ENCODE measurements around the gene SMU1.

Gene SMU1

DNA sequence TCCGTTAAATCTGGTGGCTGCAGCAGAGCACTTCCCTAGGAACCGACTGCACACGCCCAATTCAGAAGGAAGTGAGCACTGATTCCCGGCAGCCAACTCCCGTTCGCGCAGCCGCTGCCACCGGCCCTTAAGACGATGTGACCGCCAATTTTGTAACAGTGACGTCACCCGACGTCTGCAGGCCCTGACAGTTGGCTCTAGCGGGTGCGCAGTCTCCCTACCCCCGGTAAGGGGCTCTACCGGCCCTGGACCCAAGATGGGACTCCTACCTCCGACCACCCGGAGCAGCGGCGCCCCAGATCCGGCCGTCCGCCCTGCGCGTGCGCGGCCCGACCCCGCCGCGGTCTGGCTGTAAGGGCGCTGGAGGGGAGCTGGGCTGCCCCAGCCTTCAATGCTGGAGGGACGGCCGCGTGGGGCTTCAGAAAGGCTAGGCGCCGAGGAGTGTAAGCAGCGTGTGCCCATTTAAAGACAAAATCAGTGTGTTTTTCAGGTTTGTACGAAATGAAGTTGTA lies 32.3 kb downstream of the SMU1 start:
- peak; percentile 51 for DNase-seq

DNA sequence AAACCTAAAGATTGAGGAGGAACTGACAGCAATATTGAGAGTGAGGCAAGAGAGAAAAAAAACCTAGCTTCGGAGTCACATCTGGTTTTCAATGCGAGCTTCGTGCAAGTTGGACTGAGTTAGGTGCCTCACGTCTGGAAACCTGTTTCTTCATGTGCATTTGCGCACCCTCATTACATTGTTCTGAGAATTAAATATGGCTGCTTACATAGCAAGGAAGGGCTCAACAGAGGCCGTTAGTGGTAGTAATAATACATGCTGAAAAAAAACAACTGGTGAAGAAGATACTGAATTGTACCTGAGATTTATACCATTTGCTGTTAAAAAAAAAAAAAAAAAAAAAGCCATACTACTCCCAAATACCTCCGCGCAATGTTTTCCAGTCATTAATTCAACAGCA lies 32.8 kb downstream of the SMU1 start:
- DNase-seq = no peak

DNA sequence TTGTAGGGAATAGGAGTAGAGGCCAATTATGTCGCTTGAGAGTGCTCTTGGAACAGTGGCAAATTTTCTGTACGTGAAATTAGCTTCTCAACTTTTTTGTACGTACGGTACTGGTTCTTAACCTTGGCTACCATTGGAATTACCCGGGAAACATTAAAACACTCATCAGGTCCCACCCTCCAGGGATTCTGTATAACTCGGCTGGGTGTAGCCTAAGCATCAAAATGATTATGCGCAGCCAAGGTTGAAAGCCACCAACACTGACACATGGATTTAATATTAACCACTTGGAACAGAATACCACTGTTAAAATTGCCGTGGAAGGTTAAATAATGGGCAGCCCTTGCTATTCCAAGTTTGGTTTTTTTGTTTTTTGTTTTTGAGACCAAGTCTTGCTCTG lies 34.0 kb downstream of the SMU1 start:
- no peak for DNase-seq

DNA sequence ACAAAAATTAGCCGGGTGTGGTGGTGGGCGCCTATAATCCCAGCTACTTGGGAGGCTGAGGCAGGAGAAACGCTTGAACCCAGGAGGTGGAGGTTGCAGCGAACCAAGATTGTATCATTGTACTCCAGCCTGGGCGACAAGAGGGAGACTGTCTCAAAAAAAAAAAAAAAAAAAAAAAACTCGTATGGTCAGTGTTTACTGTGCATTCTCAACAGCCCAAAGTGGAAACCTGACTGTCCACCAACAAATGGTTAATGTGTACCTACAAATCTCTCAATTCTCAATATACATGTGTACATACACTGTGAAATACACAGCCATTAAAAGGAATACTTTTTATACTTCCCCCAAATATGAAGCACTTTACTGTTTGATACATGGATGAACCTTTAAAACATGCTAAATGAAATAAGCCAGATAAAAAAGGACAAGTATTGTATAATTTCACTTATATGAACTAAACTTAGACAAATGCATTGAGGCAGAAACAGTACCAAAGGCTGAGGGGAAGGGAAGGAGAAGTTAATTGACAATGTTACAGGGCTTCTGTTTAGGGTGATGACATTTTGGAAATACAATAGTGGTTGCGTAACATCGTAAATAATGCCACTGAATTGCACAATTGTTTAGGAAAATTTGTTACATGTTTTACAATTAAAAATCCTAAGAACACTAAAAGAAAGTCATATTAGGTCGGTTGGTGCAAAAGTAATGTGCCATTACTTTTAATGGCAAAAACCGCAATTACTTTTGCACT lies 34.9 kb downstream of the SMU1 start:
- DNase-seq = no peak

DNA sequence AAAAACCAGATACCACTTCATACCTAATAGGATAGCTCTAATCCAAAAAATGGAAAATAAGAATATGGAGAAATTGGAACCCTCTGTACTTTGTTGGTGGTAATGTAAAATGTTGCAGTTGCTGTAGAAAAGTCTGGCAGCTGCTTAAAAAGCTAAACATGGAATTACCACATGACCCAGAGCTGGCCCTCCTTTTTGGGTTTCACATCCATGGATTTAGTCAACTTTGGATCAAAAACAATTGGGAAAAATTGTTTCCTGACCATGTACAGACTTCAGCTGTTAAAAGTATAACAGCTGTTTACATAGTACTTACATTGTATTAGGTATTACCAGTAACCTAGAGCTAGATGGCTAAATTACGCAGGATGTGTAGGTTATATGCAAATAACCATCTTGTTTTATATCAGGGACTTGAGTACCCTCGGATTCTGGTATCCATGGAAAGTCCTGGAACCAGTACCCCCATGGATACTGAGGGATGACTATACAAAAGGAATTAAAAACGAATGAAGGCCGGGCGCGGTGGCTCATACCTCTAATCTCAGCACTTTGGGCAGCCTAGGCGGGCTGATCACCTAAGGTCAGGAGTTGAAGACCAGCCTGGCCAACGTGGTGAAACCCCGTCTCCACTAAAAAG lies 35.6 kb downstream of the SMU1 start:
- DNase-seq = no peak

DNA sequence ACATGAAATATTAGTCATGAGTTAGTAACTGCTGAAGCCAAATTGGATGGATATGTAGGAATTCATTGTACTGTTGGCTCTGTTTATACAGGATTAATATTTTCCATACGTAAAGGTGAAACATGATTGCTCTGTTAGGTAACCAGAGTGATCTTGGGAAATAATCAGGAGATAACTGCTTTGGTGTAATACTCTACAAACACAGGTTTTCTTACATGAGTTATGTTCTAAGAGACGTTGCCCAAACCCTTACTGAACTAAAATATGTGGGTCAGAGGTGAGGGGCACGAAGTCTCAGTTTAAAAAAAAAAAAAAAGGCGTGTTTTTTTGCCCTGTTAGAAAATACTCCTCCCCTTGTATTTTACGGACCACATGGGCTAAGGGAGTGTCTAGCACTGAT lies 43.6 kb downstream of the SMU1 start:
- DNase-seq = no peak

DNA sequence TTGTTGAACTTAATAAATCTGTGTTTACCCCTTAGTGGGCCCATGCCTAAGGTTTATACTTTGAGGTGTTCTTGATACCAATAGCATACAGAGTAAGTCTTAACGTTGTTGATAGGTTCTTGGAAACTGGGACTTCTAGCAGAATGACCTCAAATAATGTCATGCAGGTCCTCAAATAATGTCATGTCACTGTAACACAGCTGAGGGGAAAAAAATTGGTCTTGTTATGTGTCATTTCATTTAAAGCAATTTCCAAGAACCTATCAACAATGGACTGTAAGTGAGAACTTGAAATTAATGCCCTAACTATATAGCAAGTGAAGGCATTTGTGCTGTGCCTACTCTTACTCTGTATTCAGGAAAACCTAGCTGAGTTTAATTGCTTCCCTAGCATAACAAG lies 44.2 kb downstream of the SMU1 start:
- DNase-seq = no peak

DNA sequence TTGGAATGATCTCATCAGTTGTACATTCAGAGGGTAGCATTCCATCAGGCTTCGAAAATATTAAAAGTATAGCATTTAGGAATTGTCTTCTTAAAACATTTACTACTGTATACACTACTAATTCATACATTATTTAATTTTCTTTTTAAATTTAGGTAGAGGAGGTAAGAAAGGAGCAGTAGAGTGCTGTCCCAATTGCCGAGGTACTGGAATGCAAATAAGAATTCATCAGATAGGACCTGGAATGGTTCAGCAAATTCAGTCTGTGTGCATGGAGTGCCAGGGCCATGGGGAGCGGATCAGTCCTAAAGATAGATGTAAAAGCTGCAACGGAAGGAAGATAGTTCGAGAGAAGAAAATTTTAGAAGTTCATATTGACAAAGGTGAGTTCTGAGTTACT lies 46.2 kb downstream of the SMU1 start:
- DNase-seq = no peak

DNA sequence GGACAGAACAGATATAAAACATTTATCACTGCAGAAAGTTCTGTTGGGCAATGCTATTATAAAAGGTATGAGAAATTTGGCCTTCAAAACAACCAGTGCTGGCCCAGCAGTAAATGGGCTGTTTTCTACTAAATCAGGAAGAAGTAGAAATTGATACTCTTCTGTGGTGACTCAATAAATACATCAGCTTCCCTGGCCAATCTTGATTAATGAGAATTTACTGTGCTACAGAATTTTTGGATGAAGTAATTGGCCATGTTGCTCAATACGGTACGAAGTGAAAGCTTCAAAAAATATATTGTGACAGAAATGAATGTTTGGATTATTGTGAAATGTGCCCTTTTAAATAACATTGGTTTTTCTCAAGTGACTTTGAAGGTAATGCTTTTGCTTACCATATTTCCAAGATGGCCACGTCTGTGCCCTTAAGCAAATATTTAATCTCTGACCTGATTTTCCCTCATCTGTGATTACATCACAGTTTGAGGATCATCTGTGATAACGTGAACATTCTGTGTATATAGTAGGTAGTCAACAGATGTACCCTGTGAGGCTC lies 47.2 kb downstream of the SMU1 start:
- DNase-seq = no peak

DNA sequence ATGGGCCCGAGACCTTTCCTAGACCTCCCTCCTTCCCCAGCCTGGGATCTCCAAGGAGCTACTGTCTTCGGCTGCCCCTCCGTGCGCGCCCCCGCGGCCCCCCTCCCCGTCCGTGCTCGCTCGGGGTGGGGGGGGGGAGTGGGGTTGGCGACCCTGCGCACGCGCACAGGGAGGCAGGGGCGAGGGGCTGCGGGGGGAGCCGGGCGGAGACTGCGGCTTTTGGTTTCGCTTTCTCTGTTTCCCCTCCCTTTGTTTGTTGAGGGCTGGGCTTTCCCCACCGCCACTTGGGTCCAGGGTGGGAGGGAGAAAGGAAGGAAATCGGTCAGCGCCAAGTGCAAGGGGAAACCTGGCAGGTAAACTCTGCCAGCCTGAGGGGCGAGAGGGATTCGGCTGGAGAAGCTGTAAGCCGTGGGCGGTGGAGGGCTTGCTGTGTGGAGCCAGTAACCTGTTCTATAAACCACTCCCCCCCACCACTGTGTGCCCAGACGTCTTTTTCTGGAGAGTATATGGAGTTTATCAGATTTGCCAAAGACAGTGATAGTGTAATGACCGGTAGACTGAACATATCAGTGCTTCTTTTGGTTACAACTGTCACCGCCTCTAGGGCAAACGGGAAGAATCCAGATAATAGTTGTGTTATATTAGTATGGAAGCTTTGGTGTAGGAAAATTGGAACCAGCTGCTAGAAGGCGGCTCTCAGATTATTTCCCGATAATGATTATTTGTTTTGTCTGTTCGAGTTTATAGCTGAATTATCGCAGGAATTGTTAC lies 50.7 kb downstream of the SMU1 start:
- peak; percentile 69 for DNase-seq

DNA sequence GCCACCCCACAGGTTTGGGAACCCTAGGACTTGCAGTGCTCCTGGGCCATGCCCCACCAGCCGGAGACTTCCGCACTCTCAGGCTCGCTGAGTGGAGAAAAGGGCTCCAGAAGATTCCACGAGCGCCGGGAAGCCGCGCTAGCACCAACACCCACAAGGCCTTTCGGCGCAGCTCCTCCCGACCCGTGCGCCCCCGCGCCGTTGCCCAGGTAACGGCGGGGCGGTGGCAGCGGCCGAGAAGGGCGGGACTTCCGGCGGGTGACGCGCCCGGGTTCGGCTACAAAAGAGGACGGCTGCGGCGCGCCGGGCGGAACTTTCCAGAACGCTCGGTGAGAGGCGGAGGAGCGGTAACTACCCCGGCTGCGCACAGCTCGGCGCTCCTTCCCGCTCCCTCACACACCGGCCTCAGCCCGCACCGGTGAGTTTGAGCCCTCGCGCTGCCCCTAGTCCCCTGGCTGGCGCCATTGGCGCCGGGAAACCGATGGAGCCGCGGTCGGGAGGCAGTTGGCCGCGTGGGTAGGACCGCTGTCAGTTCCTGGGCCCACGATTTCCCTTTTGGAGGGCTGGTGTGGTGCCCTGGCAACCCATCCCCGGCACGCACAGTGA lies 51.4 kb downstream of the SMU1 start, which contains the start of gene DNAJA1:
Gene DNAJA1 (plus strand): TSS at position 308 of the 606 bp plus-strand sequence. CDS start 1,212 bp downstream, outside the sequence.
- peak; percentile 93 for DNase-seq

DNA sequence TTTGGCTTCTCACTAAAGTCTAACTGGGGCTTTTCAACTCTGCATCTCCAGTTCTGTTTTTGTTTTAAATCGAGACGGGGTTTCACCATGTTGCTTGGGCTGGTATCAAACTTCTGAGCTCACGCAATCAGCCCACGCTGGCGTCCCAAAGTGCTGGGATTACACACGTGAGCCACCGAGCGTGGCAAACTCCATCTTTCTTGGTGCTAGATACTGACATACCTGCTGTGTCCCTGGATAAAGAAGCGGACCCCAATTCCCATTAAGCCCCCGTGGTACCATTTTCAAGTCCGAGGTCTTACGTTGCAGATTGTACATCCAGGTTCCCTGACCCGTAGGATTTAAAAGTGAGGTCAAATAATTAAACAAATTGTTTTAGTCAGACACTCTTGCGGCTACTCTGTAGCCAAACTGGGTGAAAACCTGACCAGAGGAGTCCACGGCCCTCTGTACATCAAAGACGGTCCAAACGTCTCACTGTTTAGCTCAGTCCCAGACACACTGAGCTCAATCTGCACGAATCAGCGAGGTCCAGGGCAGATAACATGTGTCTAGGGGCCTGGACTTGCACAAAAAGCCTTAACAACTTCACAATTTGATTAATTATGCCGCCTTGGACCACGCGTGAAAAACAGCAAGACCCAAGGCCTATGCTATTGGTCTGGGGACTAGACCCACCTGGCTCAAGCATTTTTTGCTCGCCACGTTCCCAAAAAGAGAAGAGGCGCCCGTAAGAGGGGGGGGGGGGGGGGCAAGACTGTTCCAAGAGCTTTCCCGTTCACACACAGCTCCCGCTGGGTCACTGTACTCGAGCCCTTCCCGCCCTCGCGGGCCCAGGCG lies 52.1 kb downstream of the SMU1 start:
- no peak for DNase-seq

DNA sequence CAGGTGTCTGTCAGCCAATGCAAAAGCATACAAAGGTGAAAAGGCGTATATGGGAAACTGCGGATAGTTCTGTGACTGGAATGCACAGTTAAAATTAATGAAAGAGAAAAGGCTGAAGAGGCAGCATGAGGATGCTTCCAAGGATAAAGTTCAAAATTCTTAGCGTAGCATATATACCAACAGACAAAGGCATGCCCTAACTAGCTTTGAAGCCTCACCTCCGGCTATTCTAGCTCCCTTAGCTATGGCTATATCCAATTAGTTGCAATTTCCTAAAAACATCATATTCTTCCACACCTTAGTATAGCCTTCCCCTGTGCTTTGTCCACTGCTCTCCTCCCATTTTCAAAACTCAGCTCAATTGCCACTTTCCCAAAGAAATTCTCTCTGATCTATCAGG lies 52.8 kb downstream of the SMU1 start:
- DNase-seq = no peak

DNA sequence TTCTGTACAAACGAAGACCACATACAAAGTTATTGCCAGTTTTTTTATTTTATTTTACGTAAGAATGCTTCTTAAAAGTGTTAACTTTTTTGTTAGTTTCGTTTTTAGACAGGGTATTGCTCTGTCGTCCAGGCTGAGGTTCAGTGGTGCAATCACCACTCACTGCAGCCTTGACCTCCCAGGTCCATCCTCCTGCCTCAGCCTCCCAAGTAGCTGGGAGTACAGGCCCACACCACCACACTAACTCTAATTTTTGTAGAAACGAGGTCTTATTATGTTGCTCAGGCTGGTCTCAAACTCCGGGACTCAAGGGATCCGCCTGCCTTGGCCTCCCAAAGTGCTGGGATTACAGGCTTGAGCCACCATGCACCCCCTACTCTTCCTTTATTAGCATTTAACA lies 53.7 kb downstream of the SMU1 start:
- no peak for DNase-seq

DNA sequence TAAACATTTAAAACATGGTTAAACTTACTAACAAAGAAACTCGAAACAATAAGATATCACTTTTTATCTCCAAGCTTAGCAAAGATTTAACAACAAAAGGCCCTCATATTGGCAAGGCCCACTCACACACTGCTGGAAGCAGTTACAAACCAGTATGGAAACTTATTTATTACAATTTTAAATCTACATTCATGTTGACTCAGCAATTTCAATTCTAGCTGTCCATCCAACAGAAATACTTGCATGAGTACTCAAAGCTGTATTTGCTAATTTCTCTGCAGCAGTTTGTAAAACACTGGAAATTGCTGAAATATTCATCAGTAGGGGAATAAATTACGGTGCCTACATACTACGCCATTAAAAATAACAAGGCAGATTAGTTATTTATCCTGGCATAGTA lies 54.2 kb downstream of the SMU1 start:
- DNase-seq = no peak

DNA sequence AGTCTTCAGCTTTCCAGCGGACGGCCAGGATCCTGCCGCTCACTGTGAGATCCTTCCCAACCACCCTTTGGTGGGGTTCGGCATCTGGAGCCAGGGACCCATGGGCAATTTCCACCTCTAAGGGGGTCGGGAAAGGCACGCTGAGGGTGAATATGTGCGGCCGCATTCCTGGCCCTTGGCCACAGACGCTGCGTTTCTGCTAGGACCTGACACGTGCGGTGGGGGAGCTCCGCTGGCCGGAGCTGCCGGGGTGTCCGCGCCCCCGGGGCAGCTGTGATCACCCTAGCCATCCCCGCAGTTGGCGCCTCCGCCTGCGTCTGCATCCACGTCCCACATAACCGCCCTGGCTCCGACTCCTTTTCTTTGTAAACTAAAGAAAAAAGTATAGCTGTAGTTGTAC lies 56.7 kb downstream of the SMU1 start:
- DNase-seq = no peak

DNA sequence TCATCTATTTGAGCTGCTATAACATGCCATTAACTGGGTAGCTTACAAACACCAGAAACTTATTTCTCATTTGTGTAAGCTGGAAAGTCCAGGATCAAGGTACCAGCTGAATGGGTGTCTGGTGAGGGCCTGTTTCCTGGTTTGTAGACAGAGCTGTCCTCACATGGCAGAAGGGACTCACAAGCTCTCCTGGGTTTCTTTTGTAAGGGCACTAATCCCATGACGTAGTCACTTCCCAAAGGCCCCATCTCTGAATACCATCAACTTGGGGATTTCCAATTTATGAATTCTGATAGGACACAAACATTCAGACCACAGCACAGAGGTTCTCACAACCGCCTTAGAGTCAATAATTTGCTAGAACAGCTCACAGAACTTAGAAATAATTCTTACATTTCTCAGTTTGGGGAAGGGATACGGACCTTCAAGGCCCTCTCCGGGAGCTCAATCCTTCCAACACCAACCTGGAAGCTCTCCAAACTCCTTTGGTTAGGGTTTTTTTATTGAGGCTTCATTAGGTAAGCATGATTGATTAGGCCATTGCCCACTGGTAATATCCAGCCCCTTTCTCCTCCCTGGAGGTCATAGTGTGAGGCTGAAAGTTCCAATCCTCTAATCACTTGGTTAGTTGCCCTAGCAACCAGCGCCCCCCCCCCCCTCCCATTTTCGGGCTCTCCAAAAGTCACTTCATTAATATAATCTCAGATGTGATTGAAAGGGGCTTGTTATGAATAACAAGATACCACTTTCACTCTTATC lies 59.0 kb downstream of the SMU1 start:
- DNase-seq = no peak

DNA sequence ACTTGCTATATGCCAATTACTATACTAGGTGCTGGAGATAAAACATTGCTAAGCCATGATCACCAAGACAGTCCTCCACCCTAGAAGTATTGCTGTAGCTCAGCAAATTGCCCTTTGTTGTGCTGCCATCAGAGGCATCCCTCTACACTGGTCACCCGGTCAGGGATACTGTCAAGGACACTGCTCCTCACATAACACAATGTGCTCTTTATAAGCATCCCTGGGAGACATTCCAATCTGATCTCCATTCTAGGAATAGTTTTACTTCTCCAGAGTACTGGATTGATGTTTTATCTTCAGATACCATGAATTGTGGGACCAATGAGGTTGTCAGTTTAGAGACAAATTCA lies 61.8 kb downstream of the SMU1 start:
- no peak for DNase-seq

DNA sequence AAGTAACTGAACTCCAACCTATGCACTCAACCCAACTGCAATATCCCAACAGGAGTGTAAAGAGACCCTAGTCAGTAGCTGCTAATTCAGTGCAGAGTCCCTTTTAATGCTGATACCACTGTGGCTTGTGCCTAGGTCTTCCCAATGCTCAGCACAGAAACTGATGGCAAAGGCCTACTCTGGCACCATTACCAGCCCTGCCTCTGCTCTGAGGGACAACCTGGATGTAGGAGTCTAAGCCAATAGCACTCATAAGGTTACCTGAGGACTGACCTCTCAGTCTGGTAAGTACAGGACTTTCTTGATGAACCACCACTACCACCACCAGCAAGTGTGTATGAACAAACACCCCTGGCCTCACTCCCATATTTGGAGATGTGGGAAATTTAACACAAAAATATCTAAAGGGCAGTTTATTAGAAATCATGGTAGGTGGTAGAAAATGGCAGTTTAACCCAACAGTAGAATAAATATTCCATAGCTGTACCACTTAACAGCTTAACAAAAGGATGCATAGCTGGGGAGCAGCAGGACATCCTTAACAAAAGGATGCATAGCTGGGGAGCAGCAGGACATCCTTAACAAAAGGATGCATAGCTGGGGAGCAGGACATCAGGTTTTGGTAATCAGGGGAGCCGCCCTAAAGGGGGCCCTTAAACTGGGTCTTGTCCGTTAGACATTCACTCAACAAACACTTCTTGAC lies 62.4 kb downstream of the SMU1 start:
- no peak for DNase-seq

DNA sequence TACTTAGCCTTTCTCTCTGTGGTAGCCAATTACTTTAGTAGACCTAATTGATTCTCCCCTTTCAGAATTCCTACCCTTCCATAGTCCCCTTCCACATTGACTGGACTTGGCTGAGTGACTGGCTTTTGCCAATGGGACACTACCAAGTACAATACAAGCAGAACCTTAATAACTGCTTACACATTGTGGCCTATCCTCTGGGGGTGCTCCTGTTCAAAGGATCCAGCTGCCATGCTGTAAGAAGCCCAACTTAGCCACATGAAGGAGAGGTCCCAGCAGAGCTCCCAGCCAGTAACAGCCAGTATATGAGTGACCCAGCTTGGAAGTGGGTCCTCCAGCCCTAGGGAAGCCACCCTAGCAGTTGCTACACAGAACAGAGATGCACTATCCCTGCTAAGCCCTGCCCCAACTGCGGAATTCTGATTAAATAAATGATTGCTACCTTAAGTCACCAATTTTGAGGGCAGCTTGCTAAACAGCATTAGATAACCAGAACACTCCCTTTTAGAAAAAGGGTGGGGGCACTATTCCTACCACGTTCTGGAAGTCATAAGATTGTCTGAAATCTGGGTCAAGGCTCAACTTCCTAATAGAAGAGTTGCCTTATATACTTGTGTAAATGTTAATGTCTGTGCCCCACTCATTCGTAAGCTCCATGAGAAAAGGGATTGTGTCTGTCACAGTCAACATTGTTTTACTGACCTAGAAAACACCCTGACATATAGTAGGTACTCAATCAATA lies 64.0 kb downstream of the SMU1 start:
- DNase-seq = no peak

Data from T-helper 9 cell (primary cell).